Tibial nerve (tissue), 4 donors: ENCODE data around the gene COG5. TPM values are rescaled to one million over a fixed set of nuclear protein-coding genes. Genes with fewer than 3 reads are reported as not detected.
A peak's percentile ranks its signal among the peaks of the same experiment; 100 is the strongest.

Experiments used
- DNase-seq, 2 donors: peaks; one replicate each; pipeline ENCODE4 v3.0.0-alpha.2; 2019; ENCODE audit warnings: low spot score in 2 of 2
- H3K27ac ChIP-seq, 4 donors: fragments of 200-600 bp; sonication (generic) in 3 of 4; one replicate each; pipeline ENCODE4 v1.5.1; 2017 to 2019; ENCODE audit warnings: mild to moderate bottlenecking in 1 of 4
- H3K27me3 ChIP-seq, 2 donors: fragments of 200-600 bp; sonication (generic) in 1 of 2; one replicate each; pipeline versions ENCODE4 v1.5.1 to v1.6.0; 2017 to 2019
- H3K36me3 ChIP-seq, 3 donors: fragments of 200-600 bp; sonication (generic); one replicate each; pipeline ENCODE4 v1.5.1; 2018 to 2019
- H3K4me1 ChIP-seq, 4 donors: fragments of 200-600 bp; sonication (generic) in 3 of 4; one replicate each; pipeline ENCODE4 v1.5.1; 2017 to 2019
- H3K4me3 ChIP-seq, 4 donors: fragments of 200-600 bp; sonication (generic) in 3 of 4; one replicate each; pipeline ENCODE4 v1.5.1; 2017 to 2019; ENCODE audit warnings: mild to moderate bottlenecking in 1 of 4, moderate library complexity in 1 of 4
- H3K9me3 ChIP-seq, 4 donors: fragments of 200-600 bp; sonication (generic) in 3 of 4; one replicate each; pipeline ENCODE4 v1.5.1; 2017 to 2019
- CTCF ChIP-seq, 5 experiments: fragments of 200-600 bp in 3 of 5; fragments of 450-650 bp in 2 of 5; sonication (generic) in 3 of 5; IDR thresholded peaks; one replicate each; pipeline ENCODE4 v1.5.1; 2016 to 2019; ENCODE audit warnings: antibody characterized with exemption in 5 of 5, mild to moderate bottlenecking in 3 of 5, moderate library complexity in 2 of 5
- EP300 ChIP-seq, 2 donors: sonication (generic); formaldehyde crosslinking; IDR thresholded peaks; one replicate each; pipeline ENCODE4 v1.6.1; 2017; ENCODE audit warnings: antibody characterized with exemption in 2 of 2, mild to moderate bottlenecking in 1 of 2
- POLR2A ChIP-seq, 2 donors: fragments of 450-650 bp; IDR thresholded peaks; one replicate each; pipeline ENCODE4 v1.6.1; 2017; ENCODE audit warnings: antibody characterized with exemption in 2 of 2, mild to moderate bottlenecking in 2 of 2, moderate library complexity in 2 of 2
- WGBS, 2 donors: methylation state at CpG; one replicate each; pipeline ENCODE4 v1.1.5; 2018; 5-methylcytosine and 5-hydroxymethylcytosine counted together
- total RNA-seq, 4 donors: library from RNA; depleted of rRNA; stranded (reverse); fragments of >200 nt; gene quantifications; one replicate each; pipeline ENCODE4 v1.1.0, GENCODE V29; 2016

The COG5 gene
- total RNA-seq, 4 donors from 2014 or later: 26.7 to 35.7 (median 32.6) TPM

DNA sequence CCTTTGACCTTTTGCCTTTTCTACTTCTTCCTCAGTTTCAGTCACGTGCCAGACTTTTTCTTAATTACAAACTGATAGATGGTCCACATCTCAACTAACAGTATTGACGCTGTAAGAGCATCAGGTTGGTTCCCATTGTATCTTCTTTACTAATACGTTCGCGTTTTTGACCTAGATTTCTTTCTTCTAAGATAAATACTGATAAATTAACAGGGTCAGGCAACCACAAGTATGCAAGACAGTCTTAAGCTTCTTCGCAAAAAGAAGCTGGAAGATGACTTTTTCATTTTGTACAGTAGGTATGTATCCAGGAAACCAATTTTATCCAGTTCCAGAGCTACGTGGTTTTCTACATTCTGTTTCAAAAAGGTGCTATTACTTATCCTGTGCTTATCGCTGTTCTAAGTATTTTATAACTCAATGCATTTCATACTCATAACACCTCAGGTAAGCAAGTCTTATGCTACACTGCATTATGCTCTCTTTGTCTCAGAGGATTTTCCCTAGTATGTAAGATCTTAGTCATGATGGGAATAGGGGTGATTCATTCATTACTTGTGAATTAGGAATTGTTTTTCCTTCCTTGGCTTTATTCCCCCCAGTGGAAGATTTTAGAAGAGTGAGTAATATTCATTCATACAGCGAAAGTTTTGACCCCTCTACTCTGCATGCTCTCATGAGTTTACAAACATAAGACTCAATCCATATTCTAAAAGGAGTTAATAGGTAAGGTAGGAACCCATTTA, 1.0 kb upstream of the COG5 start:
- Histone ChIP-seq H3K4me1 (peaks cover 0 to 50% (median 11%) of the 10 kb centered on the region in 4 donors), H3K27ac (peak overlapping the region; percentile 82 to 98 (median 96)), H3K27me3 (no peaks in the 10 kb centered on the region), H3K9me3 (no peaks in the 10 kb centered on the region), H3K36me3 (peaks cover 0 to under 1% (median 0%) of the 10 kb centered on the region in 3 donors), H3K4me3 (peak overlapping the region; percentile 65 to 98 (median 82))
- TF ChIP-seq EP300 (IDR thresholded peaks at IDR 0.05) (no peak), CTCF (IDR thresholded peaks at IDR 0.05) (no peak), POLR2A (IDR thresholded peaks at IDR 0.05) (no peak)
- no peak for DNase-seq
- WGBS, 2 donors: 39 to 41% methylated on average over 9 of the region's 9 CpGs

DNA sequence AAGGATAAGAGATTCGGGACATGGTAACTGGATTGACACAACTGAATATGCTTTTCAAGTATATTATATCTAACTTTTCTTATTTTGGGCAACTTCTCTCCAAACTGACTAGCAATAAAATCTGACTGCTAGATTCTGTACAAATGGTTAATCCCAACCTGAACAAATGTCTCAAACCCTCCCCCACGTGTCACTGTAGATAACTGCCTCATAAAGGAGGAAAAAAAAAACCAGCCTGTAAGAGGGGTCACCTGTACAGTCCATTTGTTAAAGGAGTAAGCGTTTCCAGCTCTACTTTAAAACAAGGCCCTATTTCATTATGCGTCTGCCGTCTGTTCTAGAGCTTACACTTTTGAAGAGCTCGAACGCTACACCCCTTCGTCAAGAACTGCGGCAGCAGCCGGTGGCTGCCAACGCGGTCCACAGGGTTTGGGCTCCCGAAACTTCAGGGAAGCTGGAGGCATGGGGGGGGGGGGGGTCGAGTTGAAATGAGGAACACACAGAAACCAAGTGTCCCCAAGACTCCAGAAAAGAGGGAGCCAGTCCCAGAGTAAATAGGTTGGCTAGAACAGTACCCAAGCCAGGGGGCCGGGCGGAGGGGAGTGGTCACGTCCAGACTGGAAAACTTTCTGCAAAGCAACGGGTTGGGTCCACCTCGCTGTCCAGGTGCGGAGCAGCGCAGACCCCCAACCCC, 492 bp downstream of the COG5 start:
- 3% methylated on average over 20 to 21 of the region's 21 CpGs for WGBS, 2 donors
- Histone ChIP-seq H3K27me3 (no peaks in the 10 kb centered on the region), H3K4me1 (peaks cover 0 to 57% (median 11%) of the 10 kb centered on the region in 4 donors), H3K4me3 (peak overlapping the region; percentile 65 to 98 (median 82)), H3K9me3 (no peaks in the 10 kb centered on the region), H3K27ac (peak overlapping the region; percentile 82 to 98 (median 96)), H3K36me3 (no peaks in the 10 kb centered on the region)
- peak in 1 of 2 donors; percentile 33 for DNase-seq
- no peak for TF ChIP-seq EP300 (IDR thresholded peaks at IDR 0.05)
- no peak for TF ChIP-seq POLR2A (IDR thresholded peaks at IDR 0.05)
- no peak for TF ChIP-seq CTCF (IDR thresholded peaks at IDR 0.05)

- TF ChIP-seq CTCF (IDR thresholded peaks at IDR 0.05) (no peak), POLR2A (IDR thresholded peaks at IDR 0.05) (no peak), EP300 (IDR thresholded peaks at IDR 0.05) (no peak)
- Histone ChIP-seq H3K27ac (no peak overlapping the region), H3K36me3 (peaks cover 0 to 19% (median 0%) of the 10 kb centered on the region in 3 donors), H3K9me3 (no peaks in the 10 kb centered on the region), H3K4me3 (no peak overlapping the region), H3K4me1 (peaks cover 0 to 57% (median 11%) of the 10 kb centered on the region in 4 donors), H3K27me3 (no peaks in the 10 kb centered on the region)
- DNase-seq: no peak
- WGBS, 2 donors: 76 to 82% methylated on average over 6 of the region's 6 CpGs
These were observed 2.7 kb downstream of the COG5 start for GRCh38 chr7:107560898-107561516.

DNA sequence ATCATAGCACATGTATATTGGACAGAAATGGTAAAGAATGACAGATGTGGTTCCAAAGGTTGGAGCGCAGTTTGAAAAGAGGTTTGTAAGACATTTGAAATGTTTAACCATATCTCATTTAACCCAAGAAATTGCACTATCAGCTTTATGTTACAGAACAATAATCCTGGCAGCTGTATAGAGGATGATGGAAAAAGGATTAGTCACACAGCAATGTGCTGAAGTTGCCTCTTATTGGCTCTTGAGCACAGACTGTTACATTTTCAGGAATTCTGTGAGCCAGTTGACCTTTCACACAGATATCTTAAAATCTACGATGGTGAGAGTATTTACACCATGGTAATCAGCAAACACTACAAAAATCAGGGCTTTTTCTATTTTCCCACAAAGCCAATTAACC, 3.9 kb downstream of the COG5 start:
- TF ChIP-seq CTCF (IDR thresholded peaks at IDR 0.05) (no peak), POLR2A (IDR thresholded peaks at IDR 0.05) (no peak)
- 57 to 65% methylated on average over 2 of the region's 2 CpGs for WGBS, 2 donors
- peaks cover 0 to 48% (median 9%) of the 10 kb centered on the region in 4 donors for H3K4me1 ChIP-seq
- peak overlapping the region in 1 of 4 donors; percentile 28 for H3K27ac ChIP-seq
- no peaks in the 10 kb centered on the region for H3K9me3 ChIP-seq
- no peak for DNase-seq
- H3K27me3 ChIP-seq: no peaks in the 10 kb centered on the region
- H3K36me3 ChIP-seq: peaks cover 0 to 30% (median 0%) of the 10 kb centered on the region in 3 donors
- no peak overlapping the region for H3K4me3 ChIP-seq
